HUDEP-2 (cell line): ENCODE data around the gene TBC1D14.

Source experiments
- DNase-seq, 76 experiments: peaks; one replicate each; lab custom pipeline; 2025; ENCODE audit not compliant: unreplicated experiment in 76 of 76; lab: John Stamatoyannopoulos, UW

TBC1D14 gene

DNA sequence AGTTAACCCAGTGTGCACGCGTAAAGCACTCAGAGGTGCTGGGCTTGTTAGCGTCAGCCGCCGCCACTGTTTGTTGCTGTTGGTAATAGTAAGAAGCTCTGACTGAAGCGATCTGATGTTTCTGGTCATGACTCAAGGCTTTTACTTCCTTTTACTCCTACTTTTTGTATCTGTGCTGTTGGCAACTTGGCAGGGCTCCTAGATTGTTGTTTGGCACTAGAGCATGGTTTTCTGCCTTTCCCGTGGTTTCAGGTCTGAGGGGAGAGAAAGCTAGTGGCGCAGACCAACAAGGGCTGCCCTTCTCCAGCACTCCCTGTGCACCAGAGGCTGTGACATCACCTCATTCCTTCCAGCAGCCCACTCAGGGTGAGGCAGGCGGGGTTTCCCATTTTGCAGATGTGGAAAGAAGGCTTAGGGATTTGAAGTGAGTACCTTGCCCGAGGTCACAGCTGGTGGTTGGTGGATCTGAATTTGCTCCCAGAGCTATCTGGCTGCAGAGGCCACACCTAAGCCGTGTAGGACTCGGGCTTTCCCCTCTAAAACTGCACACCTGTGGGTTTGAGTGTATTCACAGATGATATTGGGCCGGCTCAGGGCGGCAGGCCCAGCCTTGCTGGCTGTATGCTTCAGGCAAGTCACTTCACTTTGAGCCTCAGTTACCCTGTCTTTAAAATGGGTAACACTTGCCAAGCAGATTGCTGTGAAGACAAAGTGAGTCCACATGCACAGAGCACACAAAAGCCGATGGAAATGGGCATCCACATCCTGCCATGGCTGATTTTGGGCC, 82.3 kb downstream of the TBC1D14 start:
- peak in 52 of 76 experiments; percentile 4 to 69 (median 27) for DNase-seq

- no peak for DNase-seq
Observed at GRCh38 chr4:6992728-6993677, 83.4 kb downstream of the TBC1D14 start.

GRCh38 chr4:6996481-6996880, 86.9 kb downstream of the TBC1D14 start:
- DNase-seq, result no peak

- no peak for DNase-seq
Observed at GRCh38 chr4:6999172-7000086, 89.8 kb downstream of the TBC1D14 start.

DNA sequence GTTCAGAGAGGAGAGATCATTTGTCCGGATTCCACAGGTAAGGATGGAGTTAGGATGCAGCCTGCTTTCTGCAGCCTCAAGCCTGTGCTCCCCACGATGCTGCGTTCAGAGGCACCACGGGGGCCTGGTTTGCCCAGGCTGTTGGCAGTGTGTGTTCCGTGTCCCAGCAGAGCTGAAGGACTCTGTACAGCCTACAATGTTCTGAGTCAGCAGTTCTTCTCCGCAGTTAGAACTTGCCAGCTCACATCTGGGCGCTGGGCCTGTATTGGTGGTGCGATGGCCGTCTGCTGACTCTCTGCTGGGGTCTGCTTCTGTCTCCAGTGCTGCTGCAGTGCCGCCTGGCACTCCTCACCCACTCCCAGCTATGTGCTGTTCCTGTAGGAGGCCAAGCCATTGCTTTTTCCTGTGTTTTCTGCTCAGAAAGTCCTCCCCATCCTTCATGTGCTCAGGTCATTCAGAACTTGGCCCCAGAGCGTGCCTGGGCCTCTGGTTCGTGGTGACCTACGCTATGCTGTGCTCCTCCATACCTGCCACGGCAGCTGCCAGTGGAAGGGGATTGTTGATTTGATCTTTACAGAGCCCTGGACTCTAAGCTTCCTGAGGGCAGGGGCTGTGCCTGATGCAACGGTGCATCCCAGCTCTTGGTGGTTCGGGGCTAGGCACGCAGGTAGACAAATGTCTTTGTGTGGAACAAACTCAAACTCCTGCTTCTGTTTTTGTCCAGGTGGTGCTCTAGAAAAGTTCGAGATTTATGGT, 91.0 kb downstream of the TBC1D14 start:
- DNase-seq, result no peak

- DNase-seq, result no peak
Observed at GRCh38 chr4:7001271-7001670, 91.6 kb downstream of the TBC1D14 start.

GRCh38 chr4:7002336-7002735, 92.7 kb downstream of the TBC1D14 start:
- no peak for DNase-seq

- no peak for DNase-seq
Observed at GRCh38 chr4:7003176-7003878, 93.7 kb downstream of the TBC1D14 start.

- no peak for DNase-seq
Observed at GRCh38 chr4:7003879-7004240, 94.2 kb downstream of the TBC1D14 start.

- DNase-seq, result no peak
Observed at GRCh38 chr4:7004331-7004730, 94.7 kb downstream of the TBC1D14 start.

DNA sequence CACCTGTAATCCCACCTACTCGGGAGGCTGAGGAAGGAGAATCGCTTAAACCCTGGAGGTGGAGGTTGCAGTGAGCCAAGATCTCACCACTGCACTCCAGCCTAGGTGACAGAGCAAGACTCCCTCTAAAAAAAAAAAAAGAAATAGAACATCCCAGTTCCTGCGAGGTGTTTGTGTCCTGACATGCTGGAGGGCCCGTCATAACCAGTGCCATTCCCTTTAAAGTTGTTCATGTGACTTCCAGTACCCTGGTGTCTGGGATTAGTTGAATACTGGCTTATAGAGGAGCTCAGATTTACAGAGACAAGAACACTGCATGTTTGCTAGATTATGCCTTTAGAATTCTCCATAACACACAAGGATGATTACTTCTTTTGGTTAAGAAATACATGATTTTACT, 95.9 kb downstream of the TBC1D14 start:
- no peak for DNase-seq

DNA sequence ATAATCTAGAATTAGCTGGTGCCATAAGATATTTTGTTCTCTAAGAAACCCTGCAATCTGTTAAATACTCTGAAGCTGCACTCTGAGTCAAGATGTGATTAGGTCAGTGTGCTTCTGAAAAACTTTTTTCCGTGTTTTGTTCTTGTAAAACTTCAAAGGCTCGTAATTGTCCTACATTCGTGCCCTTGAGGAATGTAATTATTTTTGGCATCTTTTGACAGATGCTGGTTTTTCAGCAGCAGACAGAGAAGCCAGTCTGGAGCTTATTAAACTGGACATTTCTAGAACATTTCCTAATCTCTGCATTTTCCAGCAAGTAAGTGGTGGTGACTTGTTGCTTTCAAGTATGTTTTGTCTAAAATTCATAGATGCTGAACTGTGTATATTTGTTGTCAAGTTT, 96.8 kb downstream of the TBC1D14 start:
- DNase-seq, result no peak

DNA sequence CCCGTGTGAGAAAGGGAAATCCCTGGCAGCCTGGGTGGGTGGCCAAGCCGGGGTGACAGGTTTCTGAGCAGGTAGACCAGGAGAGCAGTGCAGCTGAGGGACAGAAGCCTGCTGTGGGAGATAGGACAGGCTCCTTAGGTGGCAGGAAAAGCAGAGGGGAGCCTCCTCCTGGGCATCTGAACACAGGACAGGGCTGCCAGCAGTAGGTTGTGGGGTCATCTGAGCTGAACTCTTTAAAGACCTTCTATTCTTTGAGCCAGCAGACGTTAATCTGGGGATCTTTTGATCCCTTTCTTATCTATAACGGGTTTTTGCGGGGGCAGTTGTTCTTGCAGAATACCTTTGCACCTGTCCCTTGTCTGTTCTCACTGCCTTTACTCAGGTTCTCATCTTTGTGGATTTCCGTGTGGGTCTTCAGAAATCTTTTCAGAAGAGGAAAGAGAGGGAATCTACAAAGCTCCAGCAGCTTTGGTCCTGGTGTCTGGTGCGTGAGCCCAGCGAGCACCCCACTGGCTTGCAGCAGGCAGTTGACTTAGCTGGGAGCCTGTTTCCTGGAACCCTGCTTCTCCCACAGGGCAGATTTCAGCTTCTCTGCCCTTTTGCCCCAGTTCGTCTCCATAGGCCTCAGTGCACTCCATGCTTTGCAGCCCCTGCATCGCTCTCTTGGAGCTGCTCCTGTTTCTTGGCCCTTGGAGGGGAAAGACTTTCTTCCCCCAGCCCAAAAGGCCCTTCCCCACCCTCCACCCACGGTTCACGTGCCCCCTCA, 97.7 kb downstream of the TBC1D14 start:
- no peak for DNase-seq

DNA sequence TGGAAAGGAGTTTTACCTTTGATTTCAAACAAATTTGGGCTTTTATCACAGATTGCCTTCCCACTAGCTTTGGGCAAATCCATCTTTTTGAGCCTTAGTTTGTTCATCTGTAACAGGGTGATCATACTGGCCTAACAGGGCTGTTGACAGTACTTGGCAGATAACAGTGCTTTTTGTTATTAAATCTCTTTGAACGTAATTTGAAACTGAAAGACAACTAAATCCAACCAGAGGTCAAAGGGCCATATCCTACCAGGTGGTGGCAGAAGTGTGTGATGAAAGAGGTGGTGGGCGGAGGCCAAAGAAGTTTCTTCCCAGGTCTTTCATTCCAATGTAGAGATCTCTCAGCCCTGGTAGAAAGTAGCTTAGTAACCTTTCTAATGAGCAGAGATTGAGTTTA, 98.3 kb downstream of the TBC1D14 start:
- no peak for DNase-seq

DNA sequence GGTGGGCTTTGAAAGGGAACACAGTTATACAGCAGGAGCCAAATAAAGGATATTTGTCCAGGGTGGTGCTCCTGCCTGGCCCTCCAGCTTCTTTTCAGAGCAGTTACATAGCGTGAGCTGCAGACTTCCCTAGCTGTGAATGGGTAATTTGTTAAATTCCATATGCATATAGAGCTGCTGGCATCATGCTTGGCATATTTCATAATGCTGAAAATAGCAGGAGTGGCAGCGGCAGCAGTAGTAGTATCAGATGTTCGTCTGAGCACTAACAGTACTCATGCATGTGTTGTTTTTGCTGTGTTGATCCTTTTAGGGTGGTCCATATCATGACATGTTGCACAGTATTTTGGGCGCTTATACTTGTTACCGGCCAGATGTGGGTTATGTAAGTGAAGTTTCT, 99.9 kb downstream of the TBC1D14 start:
- DNase-seq, result no peak

DNA sequence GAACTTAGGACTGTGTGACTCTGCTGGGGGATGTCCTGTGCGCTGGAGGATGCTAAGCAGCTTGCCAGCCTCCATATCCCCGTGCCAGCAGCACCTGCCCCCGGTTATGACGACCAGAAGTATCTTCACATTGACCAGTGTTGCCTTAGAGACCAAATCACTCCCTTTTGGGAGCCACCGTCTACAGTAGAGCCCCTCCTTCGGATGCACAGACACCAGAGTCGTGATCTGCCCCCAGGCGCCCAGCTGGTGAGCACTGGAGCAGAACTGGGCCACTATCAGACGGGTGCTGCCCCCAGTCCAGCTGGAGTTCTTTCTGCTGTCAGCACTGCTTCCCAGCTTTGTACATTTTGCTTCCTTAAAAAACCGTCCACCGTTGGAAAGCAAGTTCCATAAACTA, 103.5 kb downstream of the TBC1D14 start:
- no peak for DNase-seq

- no peak for DNase-seq
Observed at GRCh38 chr4:7014815-7015214, 105.2 kb downstream of the TBC1D14 start.

GRCh38 chr4:7015383-7016035, 105.9 kb downstream of the TBC1D14 start:
- no peak for DNase-seq
